Esophagus squamous epithelium (tissue), 5 donors: Measurements from ENCODE around the gene CUBN. TPM values are rescaled to one million over a fixed set of nuclear protein-coding genes. Genes with fewer than 3 reads are reported as not detected.

Source experiments
- DNase-seq: peaks from one replicate; lab custom pipeline; 2025; lab: John Stamatoyannopoulos, UW
- H3K27ac ChIP-seq, 4 donors: fragments of 200-600 bp; sonication (generic); one replicate each; pipeline ENCODE4 v1.5.1; 2016 to 2019; ENCODE audit warnings: mild to moderate bottlenecking in 1 of 4
- H3K27me3 ChIP-seq, 4 donors: fragments of 200-600 bp; sonication (generic); 1 replicate in 3 of 4; 2 replicates in 1 of 4; pipeline versions ENCODE4 v1.5.1 to v1.6.0; 2017 to 2021; ENCODE audit warnings: antibody characterized with exemption in 1 of 4
- H3K36me3 ChIP-seq, 3 donors: fragments of 200-600 bp; sonication (generic); one replicate each; pipeline ENCODE4 v1.5.1; 2016 to 2019
- H3K4me1 ChIP-seq, 3 donors: fragments of 200-600 bp; sonication (generic); one replicate each; pipeline ENCODE4 v1.5.1; 2017 to 2019
- H3K4me3 ChIP-seq, 4 donors: fragments of 200-600 bp; sonication (generic); 1 replicate in 3 of 4; 2 replicates in 1 of 4; pipeline ENCODE4 v1.5.1; 2016 to 2019; ENCODE audit warnings: mild to moderate bottlenecking in 2 of 4, moderate library complexity in 1 of 4
- H3K9me3 ChIP-seq, 3 donors: fragments of 200-600 bp; sonication (generic); one replicate each; pipeline ENCODE4 v1.5.1; 2016 to 2019
- POLR2A ChIP-seq, 4 donors: fragments of 450-650 bp; IDR thresholded peaks; one replicate each; pipeline ENCODE4 v1.6.1; 2017; ENCODE audit warnings: antibody characterized with exemption in 4 of 4, mild to moderate bottlenecking in 4 of 4, moderate library complexity in 3 of 4
- WGBS, 2 donors: methylation state at CpG; one replicate each; pipeline ENCODE4 v1.1.5; 2018; 5-methylcytosine and 5-hydroxymethylcytosine counted together
- intact Hi-C: fragments of 100-400 bp; cut with DNase I; formaldehyde crosslinking; loops from one replicate; pipeline ENCODE4 v1.15.0; 2022
- total RNA-seq, 4 donors: library from RNA; depleted of rRNA; stranded (reverse); fragments of >200 nt; gene quantifications; one replicate each; pipeline ENCODE4 v1.1.0, GENCODE V29; 2016
- TF ChIP-seq, protein P1 (sequence below), 6 experiments: fragments of 450-650 bp in 4 of 6; fragments of 200-600 bp in 2 of 6; sonication (generic) in 2 of 6; IDR thresholded peaks; one replicate each; pipeline ENCODE4 v1.5.1; 2016 to 2019; ENCODE audit warnings: antibody characterized with exemption in 6 of 6, mild to moderate bottlenecking in 4 of 6, moderate library complexity in 4 of 6
- donor health status: DM: yes; HTN: yes; CAD: no.

CUBN gene
- total RNA-seq, 4 donors from 2014 or later = 0.15 to 0.83 (median 0.51) TPM

DNA sequence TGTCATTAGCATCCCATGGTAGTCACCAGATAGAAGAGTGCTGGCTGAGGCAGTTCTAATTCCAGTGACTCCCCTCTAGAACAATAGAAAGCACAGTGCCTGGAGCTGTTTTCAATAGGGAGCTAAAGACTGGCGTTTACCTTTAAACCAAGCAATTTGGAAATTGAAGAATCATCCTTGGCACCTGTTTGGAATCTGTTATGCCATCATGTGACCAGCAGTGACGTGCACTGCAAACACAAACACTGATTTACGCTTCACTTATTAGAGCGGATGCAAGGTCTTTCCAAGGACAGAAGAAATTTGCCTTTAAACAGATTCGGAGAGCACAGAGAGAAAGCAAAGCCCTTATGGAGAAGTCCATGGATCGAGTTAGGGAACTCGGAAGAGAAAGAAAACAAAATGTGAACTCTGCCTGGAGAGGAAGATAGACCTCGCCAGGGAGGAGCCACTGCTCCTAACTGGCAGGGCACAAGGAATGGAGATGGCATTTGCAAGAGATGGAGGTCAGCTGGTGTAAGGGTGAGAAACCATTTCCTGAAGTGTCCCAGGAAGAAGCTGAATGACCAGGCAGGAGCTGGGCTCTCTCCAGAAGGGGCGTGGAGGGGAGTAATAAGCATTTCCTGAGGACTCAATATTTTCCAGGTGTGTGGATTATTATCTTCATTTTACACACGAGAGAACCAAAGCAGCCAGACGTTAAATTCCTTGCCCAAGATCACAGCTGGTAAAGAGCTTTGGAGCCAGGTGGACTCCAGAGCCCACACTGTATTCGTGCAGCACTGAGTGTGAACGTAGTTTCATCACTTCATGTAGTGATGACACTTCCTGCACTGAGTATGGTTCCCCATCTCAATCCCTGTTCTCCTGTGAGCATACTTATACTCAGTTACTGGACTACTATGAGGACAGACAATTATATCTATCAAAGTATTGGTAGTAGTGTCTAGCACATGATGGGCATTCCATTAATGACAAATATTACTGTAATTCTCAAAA is 97.7 kb downstream of the CUBN start:
- H3K9me3 ChIP-seq = no peaks in the 10 kb centered on the region
- intact Hi-C loops = no loop called here
- DNase-seq = no peak
- TF ChIP-seq, protein P1, sequence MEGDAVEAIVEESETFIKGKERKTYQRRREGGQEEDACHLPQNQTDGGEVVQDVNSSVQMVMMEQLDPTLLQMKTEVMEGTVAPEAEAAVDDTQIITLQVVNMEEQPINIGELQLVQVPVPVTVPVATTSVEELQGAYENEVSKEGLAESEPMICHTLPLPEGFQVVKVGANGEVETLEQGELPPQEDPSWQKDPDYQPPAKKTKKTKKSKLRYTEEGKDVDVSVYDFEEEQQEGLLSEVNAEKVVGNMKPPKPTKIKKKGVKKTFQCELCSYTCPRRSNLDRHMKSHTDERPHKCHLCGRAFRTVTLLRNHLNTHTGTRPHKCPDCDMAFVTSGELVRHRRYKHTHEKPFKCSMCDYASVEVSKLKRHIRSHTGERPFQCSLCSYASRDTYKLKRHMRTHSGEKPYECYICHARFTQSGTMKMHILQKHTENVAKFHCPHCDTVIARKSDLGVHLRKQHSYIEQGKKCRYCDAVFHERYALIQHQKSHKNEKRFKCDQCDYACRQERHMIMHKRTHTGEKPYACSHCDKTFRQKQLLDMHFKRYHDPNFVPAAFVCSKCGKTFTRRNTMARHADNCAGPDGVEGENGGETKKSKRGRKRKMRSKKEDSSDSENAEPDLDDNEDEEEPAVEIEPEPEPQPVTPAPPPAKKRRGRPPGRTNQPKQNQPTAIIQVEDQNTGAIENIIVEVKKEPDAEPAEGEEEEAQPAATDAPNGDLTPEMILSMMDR (IDR thresholded peaks at IDR 0.05) = no peak
- no peak for TF ChIP-seq POLR2A (IDR thresholded peaks at IDR 0.05)
- WGBS, 2 donors = 70 to 77% methylated on average over 12 to 13 of the region's 13 CpGs
- H3K27ac ChIP-seq = no peak overlapping the region
- H3K36me3 ChIP-seq = no peaks in the 10 kb centered on the region
- H3K4me1 ChIP-seq = peaks cover 6 to 36% (median 16%) of the 10 kb centered on the region in 3 donors
- H3K4me3 ChIP-seq = no peak overlapping the region
- H3K27me3 ChIP-seq = no peaks in the 10 kb centered on the region

DNA sequence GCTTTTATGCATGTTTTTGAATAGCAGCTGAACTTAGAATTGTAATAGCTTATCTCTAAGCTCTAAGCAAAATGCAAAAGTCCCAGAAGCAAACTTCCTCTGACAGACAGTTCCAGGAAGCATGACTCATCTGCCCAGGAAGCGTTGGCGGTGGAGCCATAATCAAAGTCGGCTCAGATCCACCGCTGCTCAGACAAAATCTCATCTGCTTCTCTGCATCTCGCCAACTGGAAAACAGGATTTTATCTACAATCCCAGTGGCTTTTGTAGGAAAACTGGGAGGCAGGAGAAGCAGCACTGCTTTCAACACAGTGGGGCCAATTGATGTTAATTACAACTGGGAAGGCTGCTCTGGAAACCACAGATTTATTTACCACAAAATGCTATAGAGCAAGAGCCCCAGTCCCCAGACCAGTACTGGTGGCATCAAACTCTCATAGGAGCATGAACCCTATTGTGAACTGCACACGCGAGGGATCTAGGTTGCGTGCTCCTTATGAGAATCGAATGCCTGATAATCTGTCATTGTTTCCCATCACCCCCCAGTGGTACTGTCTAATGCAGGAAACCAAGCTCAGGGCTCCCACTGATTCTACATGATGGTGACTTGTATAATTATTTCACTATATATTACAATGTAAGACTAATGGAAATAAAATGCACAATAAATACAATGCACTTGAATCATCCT is 99.9 kb downstream of the CUBN start:
- no peaks in the 10 kb centered on the region for H3K36me3 ChIP-seq
- DNase-seq = peak; percentile 3
- peaks cover 6 to 58% (median 31%) of the 10 kb centered on the region in 3 donors for H3K4me1 ChIP-seq
- no peak for TF ChIP-seq POLR2A (IDR thresholded peaks at IDR 0.05)
- TF ChIP-seq, protein P1 (IDR thresholded peaks at IDR 0.05) = no peak
- WGBS, 2 donors = 24 to 31% methylated on average over 8 to 9 of the region's 9 CpGs
- peak overlapping the region; percentile 32 to 80 (median 59) for H3K27ac ChIP-seq
- peak overlapping the region in 1 of 4 donors; percentile 48 for H3K4me3 ChIP-seq
- H3K27me3 ChIP-seq = no peaks in the 10 kb centered on the region
- H3K9me3 ChIP-seq = no peaks in the 10 kb centered on the region
- intact Hi-C loops = no loop called here

DNA sequence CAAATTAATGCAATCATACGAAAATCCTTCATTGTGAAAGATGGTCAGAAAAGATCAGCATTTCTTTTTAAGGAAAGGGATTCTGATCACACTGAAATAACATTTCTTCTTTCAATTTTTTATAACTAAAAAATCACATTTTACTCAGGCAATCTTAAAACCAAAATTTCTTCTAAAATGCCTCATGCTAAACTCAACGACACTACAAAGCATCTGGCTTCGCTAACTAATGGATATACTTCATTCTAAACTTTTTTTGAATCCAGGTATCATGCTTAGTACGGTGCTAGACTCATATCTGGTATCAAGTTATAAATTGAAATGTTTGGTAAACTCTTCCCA is 100.4 kb downstream of the CUBN start:
- H3K9me3 ChIP-seq = no peaks in the 10 kb centered on the region
- peaks cover 6 to 63% (median 35%) of the 10 kb centered on the region in 3 donors for H3K4me1 ChIP-seq
- peak overlapping the region in 1 of 4 donors; percentile 48 for H3K4me3 ChIP-seq
- TF ChIP-seq POLR2A (IDR thresholded peaks at IDR 0.05) = no peak
- TF ChIP-seq, protein P1 (IDR thresholded peaks at IDR 0.05) = no peak
- peak overlapping the region in 3 of 4 donors; percentile 45 to 80 (median 73) for H3K27ac ChIP-seq
- intact Hi-C loops = no loop called here
- no peaks in the 10 kb centered on the region for H3K36me3 ChIP-seq
- H3K27me3 ChIP-seq = no peaks in the 10 kb centered on the region
- WGBS, 2 donors = 39 to 44% methylated on average over 4 of the region's 4 CpGs
- DNase-seq = no peak

DNA sequence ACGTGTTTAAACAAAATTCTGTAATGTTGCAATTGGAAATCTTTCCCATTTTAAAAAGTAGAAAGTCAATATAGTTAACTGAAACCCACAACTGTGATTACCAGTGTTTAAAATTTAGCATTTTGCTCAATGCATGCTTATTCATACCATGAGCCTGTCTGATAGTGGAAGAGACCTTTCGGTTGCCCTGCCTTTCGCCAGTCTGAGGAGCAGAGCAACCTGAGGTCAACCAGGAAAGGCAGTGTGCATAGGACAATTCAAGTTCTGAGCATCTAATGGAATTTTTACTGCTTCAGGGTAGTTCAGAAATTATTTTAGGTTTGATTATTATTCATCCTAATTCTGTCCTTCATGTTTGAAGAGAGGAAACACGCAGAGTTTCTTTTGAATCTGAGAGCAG is 100.8 kb downstream of the CUBN start:
- H3K27ac ChIP-seq = peak overlapping the region in 3 of 4 donors; percentile 45 to 80 (median 73)
- no peak overlapping the region for H3K4me3 ChIP-seq
- no peaks in the 10 kb centered on the region for H3K36me3 ChIP-seq
- no peak for DNase-seq
- no peak for TF ChIP-seq POLR2A (IDR thresholded peaks at IDR 0.05)
- TF ChIP-seq, protein P1 (IDR thresholded peaks at IDR 0.05) = no peak
- no peaks in the 10 kb centered on the region for H3K9me3 ChIP-seq
- no peaks in the 10 kb centered on the region for H3K27me3 ChIP-seq
- whole genome bisulfite sequencing, 2 donors = 52 to 69% methylated on average over 4 of the region's 4 CpGs
- intact Hi-C loops = no loop called here
- H3K4me1 ChIP-seq = peaks cover 6 to 65% (median 39%) of the 10 kb centered on the region in 3 donors
